Hematopoietic multipotent progenitor cell treated with erythropoietin and hydrocortisone succinate and interleukin-3 and kit ligand, for 8 days (in vitro differentiated cells): ENCODE data around the gene DDTL.
"Not testable (repeated sequence)": the region's sequence is repeated elsewhere in the genome, so short reads cannot be mapped to it uniquely, and the experiment has no call there.

Experiments
- DNase-seq: peaks from one replicate; pipeline ENCODE4 v3.0.0-alpha.2; 2015

DDTL gene

GRCh38 chr22:23966568-23966967, at the start of gene DDTL:
Gene DDTL, plus strand, starts transcription at chr22:23966888. Its CDS starts 27 bp downstream, at chr22:23966915.
- not testable (repeated sequence) for DNase-seq

GRCh38 chr22:23920267-23920611, 46.4 kb upstream of the DDTL start:
- DNase-seq, result not testable (repeated sequence)

DNA sequence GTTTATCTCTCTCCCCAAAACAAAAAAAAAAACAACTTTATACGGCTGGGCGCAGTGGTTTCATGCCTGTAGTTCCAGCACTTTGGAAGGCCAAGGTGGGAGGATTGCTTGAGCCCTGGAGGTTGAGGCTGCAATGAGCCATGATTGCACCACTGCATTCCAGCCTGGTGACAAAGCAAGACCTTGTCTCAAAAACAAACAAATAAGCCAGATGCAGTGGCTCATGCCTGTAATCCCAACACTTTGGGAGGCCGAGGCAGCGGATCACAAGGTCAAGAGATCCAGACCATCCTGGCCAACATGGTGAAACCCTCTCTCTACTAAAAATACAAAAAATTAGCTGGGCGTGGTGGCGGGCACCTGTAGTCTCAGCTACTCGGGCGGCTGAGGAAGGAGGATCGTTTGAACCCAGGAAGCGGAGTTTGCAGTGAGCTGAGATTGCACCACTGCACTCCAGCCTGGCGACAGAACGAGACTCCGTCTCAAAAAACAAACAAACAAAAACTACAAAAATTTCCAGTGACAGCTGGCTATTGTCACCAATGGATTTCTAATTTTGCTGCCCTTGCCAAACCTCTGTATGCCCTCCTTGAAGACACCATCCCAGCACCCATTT, 45.0 kb upstream of the DDTL start:
- DNase-seq, result not testable (repeated sequence)

DNA sequence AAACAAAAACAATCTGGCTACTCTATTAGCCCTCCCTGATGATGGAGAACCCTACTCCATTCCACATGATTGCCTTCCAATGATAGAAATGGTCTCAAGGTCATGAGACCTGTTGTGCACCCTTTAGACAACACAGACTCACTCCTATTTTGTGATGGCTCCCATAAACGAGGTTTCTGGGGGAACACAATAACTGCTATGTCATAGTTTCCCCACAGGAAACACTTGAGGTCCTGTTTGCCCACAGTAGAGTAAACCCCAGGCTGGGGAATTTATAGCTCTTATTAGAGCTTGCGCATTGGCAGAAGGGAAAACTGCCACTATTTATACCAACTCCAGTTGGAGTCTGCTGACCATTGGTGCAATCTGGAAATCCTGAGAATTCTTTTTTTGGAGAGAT, 43.8 kb upstream of the DDTL start:
- DNase-seq, result no peak

DNA sequence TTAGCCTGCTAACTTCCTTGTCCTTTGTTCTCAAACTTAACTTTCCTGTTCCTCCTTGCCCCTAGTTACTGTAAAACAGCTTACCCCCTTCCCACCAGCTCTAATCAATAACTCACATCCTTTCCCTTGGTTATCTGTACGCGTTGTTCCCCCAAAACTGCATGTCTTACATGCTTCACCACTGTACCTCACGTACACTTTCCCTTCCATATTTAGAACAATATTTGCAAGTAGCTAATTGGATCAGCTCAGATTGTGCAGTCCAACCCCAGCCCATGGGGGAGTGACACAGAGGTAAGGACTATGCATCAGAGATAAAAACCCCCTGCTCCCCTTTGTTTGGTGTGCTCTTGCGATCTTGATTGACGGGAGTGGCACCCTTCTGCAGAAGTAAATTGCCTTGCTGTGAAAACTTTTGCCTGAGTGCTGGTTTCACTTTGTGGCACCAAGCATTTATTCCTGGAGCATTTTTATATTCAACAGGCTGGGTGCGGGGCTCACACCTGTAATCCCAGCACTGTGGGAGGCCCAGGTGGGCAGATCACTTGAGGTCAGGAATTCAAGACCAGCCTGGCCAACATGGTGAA, 41.6 kb upstream of the DDTL start:
- DNase-seq, result no peak

DNA sequence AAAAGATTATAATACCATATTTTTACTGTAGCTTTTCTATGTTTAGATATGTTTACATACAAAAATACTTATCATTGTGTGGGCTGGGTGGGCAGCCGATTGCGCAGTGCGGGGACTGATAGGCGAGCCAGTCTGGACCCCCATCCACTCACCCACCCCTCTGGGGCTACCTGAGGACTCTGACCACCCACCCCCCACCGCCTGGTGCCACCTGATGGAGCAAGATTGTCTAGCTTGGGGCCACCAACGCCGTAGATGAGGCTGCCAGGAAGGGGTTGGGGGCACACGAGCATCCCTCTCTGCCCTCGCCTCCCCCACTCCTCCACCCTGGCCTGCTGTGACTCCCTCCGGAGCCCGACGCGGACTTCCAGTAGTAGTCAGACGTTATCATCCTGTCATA, 40.1 kb upstream of the DDTL start:
- DNase-seq, result no peak

- DNase-seq, result peak; percentile 68
These were observed 28.2 kb upstream of the DDTL start for GRCh38 chr22:23938328-23939016.

- no peak for DNase-seq
These were observed 27.7 kb upstream of the DDTL start for GRCh38 chr22:23939017-23939357.

GRCh38 chr22:23940166-23940565, 26.5 kb upstream of the DDTL start:
- DNase-seq, result not testable (repeated sequence)

DNA sequence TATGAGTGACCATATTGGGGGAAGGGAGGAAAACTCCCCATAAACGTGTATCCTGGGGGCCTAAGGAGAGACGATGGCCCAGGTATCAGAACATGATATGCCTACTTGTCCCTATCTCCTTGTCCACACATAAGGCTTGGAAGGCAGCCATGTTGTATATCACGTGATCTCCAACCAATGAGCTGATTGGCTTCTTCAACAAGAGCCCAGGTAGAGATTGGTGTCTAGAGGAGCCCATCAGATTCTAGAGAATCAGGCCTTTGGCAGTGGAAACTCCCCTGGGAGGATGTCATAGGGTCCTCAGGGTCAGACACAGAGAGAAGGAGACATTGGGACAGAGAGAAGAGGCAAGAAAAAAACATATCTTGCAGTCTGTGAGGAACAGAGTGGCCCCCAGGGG, 19.3 kb upstream of the DDTL start:
- peak; percentile 85 for DNase-seq

DNA sequence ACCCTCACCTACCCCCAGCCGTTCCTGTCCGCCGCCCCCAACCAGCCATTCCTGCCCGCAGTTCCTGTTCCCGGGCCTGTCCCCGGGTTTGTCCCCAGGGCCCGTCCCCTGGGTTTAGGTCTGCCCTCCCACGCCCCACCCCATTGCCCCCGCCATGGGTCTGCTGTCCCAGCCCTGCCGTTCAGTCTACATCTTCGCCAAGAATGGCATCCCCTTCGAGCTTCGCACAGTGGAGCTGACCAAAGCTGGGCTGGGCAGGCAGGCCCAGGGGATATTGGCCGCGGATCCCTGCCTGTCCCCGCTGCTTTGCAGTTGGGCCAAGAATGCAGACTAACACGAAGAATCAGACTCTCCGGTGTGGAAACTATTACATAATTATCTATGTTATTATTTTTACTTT, 16.9 kb upstream of the DDTL start:
- DNase-seq, result not testable (repeated sequence)

- not testable (repeated sequence) for DNase-seq
These were observed 15.3 kb upstream of the DDTL start for GRCh38 chr22:23951383-23951782.

- not testable (repeated sequence) for DNase-seq
These were observed 13.8 kb upstream of the DDTL start for GRCh38 chr22:23952794-23953405.

- not testable (repeated sequence) for DNase-seq
These were observed 13.2 kb upstream of the DDTL start for GRCh38 chr22:23953485-23953884.

- not testable (repeated sequence) for DNase-seq
These were observed 12.3 kb upstream of the DDTL start for GRCh38 chr22:23954193-23954990.

- DNase-seq, result not testable (repeated sequence)
These were observed 11.7 kb upstream of the DDTL start for GRCh38 chr22:23954991-23955305.

DNA sequence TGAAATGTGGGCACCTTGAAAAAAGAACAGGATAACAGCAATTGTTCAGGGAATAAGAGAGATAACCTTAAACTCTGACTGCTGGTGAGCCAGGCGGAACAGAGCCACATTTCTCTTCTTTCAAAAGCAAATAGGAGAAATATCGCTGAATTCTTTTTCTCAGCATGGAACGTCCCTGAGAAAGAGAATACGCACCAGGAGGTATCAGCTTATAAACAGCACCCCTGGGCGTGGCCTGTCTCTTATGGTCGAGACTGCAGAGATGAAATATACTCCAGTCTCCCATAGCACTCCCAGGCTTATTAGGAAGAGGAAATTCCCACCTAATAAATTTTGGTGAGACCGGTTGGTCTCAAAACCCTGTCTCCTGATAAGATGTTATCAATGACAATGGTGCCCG, 10.8 kb upstream of the DDTL start:
- DNase-seq, result not testable (repeated sequence)

- peak; percentile 78 for DNase-seq
These were observed 10.3 kb upstream of the DDTL start for GRCh38 chr22:23956301-23956900.

DNA sequence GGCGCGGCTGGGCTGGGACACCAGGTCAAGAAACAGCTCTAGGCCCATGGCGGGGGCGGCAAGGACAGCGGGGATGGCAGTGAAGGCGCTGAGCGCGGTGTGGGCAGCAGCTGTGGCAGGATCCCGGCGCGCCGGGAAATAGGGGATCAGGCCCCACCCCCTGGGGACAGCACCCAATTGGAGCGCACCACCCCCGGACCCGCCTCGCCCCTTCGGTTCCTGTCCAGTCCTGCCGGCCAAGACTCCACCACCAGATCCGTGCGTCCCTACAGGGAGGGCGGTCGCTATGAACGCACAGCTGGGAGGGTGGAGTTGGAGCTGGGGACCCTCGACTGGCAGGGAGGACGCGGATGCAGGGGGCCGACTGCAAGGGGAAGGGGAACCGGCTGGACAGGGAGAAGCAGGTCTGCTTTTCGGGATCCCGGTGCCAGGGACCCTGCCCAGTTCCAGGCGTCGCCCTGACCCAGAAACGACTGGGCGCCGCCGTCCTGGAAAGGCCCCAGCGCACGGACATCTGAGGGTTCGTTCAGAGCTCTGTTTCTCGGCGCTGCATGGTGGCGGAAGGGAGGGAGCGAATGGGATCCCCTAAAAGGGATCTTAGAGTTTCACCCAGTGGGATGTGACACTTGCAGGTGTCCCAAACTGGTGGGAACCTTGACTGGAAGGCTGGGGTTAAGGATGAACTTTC, 5.5 kb upstream of the DDTL start, which contains the start of gene GSTT2B:
GSTT2B (minus strand) TSS at position 112 of the 688 bp plus-strand sequence; CDS start at position 48, 64 bp downstream.
- DNase-seq, result not testable (repeated sequence)

DNA sequence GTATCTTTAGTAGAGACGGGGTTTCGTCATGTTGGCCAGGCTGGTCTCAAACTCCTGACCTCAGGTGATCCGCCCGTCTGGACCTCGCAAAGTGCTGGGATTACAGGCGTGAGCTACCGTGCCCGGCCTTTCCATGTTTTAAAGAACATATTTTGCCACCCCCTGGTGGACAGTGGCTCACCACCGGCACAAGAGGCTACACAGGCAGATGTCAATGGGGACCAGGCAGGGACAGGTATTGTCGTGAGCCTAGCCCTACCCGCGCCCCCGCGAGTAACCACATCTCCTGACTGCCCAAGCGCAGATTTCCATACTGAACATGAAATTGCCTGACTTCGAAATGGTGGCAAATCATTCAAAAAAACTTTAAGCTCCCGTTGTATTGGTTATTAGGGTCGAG, 594 bp upstream of the DDTL start:
- not testable (repeated sequence) for DNase-seq

DNA sequence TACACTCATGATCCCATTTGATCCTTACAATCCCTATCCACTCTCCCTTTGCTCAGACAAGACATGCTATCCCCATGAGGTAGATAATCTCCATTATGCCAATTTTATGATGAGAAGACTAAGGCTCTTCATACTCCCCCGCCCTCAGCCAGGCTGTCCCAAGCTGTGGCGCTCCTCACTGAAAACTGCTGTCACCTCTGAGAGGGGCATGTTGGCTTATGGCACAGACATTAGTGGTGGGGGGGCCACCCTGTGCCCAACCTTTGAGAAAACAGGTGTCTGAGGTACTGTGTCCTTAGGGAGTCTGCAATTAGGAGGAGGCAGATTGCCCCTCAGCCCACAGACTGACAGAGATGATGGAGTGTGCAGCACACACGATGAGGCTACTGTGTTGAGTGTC, 2.4 kb downstream of the DDTL start:
- DNase-seq, result no peak

- DNase-seq, result no peak
These were observed 3.5 kb downstream of the DDTL start for GRCh38 chr22:23970201-23970641.
